Activated CD8-positive, alpha-beta memory T cell treated with anti-CD3 and anti-CD28 coated beads, Interleukin-2, amount 50 U/mL, for 4 hours (primary cell): Measurements from ENCODE around the gene SPATA12.
"Not testable (repeated sequence)": the region's sequence is repeated elsewhere in the genome, so short reads cannot be mapped to it uniquely, and the experiment has no call there.

ENCODE experiments used
- DNase-seq: peaks from one replicate; pipeline ENCODE4 v3.0.0-alpha.2; 2020

Gene SPATA12

GRCh38 chr3:57053122-57053521 is 7.3 kb upstream of the SPATA12 start:
- DNase-seq = no peak

- DNase-seq = no peak
These were observed 3.1 kb upstream of the SPATA12 start for GRCh38 chr3:57057351-57057750.

GRCh38 chr3:57059411-57059810 is 1.1 kb upstream of the SPATA12 start:
- no peak for DNase-seq

GRCh38 chr3:57061556-57061955 is 1.1 kb downstream of the SPATA12 start:
- DNase-seq = no peak

- no peak for DNase-seq
These were observed 1.7 kb downstream of the SPATA12 start for GRCh38 chr3:57062101-57062631.

GRCh38 chr3:57063032-57063431 is 2.6 kb downstream of the SPATA12 start:
- DNase-seq = no peak

GRCh38 chr3:57064001-57064400 is 3.5 kb downstream of the SPATA12 start:
- no peak for DNase-seq

- DNase-seq = no peak
These were observed 4.1 kb downstream of the SPATA12 start for GRCh38 chr3:57064572-57064971.

- no peak for DNase-seq
These were observed 5.1 kb downstream of the SPATA12 start for GRCh38 chr3:57065588-57065987.

- DNase-seq = no peak
These were observed 6.0 kb downstream of the SPATA12 start for GRCh38 chr3:57066471-57066870.

GRCh38 chr3:57068437-57069089 is 8.1 kb downstream of the SPATA12 start:
- no peak for DNase-seq

GRCh38 chr3:57069503-57069902 is 9.0 kb downstream of the SPATA12 start:
- no peak for DNase-seq

GRCh38 chr3:57073628-57074027 is 13.2 kb downstream of the SPATA12 start:
- DNase-seq = no peak

- DNase-seq = no peak
These were observed 13.7 kb downstream of the SPATA12 start for GRCh38 chr3:57074135-57074534.

GRCh38 chr3:57076422-57076951 is 16.0 kb downstream of the SPATA12 start:
- no peak for DNase-seq

- no peak for DNase-seq
These were observed 17.3 kb downstream of the SPATA12 start for GRCh38 chr3:57077630-57078343.

- DNase-seq = no peak
These were observed 17.8 kb downstream of the SPATA12 start for GRCh38 chr3:57078344-57078634.

- no peak for DNase-seq
These were observed 18.4 kb downstream of the SPATA12 start for GRCh38 chr3:57078635-57079473.

GRCh38 chr3:57079474-57079831 is 19.0 kb downstream of the SPATA12 start:
- DNase-seq = no peak

- DNase-seq = no peak
These were observed 19.7 kb downstream of the SPATA12 start for GRCh38 chr3:57080171-57080570.

- DNase-seq = no peak
These were observed 20.7 kb downstream of the SPATA12 start for GRCh38 chr3:57081173-57081572.

GRCh38 chr3:57082481-57082880 is 22.0 kb downstream of the SPATA12 start:
- DNase-seq = no peak

- DNase-seq = not testable (repeated sequence)
These were observed 23.0 kb downstream of the SPATA12 start for GRCh38 chr3:57083266-57083995.
